ENCODE measurements around the gene AVPI1.
"Not testable (repeated sequence)": the region's sequence is repeated elsewhere in the genome, so short reads cannot be mapped to it uniquely, and the experiment has no call there.

AVPI1 gene

DNA sequence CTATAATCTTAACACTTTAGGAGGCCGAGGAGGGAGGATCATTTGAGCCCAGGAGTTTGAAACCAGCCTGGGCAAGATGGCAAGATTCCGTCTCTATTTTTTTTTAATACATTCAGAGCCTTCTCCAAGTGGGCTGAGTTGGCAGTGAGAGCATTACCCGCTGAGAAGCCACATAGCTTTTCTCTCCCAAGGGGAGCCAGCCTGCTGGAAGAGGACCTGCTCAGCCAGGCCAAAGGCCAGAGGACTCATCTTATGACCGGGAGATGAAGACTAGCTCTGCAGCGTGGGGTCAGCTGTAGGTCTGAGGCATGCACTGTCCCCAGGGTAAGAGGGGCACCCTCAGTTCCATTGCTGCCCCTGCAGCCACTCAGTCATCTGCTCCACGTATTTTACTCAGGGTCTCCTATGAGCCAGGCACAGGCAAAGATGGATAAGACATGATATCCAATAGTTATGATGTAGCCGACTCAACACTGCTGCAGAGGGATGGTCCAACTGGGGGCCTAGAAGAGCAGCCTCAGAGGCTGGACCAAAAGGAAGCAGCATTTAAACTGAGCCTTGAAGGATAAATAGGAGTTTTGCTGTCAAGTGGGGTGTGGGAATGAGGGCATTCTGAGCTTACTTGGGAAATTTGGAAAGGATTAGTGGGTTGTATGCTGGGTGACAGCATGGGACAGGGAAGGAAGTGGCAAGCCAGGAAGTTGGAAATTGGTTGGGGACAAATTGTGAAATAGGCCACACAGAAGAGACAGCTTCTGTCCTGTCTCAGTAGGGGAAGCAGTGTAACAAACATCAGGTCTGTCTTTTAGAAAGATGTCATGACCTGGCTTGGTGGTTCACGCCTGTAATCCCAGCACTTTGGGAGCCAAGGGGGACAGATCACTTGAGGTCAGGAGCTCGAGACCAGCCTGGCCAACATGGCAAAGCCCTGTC, 24.9 kb upstream of the AVPI1 start:
- DNase-seq, result no peak

DNA sequence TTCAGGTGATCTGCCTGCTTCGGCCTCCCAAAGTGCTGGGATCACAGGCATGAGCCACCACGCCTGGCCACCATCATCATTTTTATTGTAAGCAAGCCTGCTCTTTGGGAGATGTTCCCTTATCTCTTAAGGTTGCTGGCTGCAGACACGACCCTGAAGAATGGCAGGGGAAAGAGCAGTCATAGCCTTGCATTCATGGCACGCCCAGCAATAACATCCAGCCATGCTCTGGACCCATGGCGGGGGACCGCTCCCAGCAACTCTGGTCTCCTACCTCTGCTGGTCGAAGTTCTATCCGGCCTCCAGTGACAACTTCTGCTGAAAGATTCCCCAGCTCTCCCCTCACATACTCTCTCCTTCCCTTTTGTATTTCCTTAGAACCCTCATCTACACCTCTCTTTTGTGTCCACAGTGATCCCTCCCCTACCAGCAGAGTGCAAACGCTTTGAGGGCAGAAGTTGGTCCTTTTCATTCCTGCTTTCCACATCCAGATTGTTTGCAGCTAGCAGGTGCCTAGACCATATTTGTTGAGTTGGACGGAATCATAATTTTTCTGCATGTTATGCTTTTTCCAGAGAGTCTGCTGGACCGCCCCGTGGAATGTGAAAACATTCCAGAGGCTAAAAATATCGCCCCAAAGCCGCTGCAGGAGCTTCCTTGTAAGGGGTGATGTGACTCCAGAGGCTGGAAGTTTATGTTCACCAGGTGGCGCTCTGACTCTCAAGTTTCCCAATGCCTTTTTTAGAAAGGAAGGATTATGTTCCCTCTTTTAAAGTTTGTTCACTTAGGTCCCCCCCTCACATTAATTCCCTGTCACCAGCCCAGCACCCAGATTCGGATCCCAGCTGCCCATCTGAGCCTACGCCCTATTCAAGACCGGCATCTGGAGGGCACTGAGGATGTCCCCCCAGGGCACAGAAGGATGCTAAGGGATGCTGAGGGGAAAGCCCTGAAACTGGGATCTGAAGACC, 22.2 kb upstream of the AVPI1 start:
- DNase-seq, result peak; percentile 33

DNA sequence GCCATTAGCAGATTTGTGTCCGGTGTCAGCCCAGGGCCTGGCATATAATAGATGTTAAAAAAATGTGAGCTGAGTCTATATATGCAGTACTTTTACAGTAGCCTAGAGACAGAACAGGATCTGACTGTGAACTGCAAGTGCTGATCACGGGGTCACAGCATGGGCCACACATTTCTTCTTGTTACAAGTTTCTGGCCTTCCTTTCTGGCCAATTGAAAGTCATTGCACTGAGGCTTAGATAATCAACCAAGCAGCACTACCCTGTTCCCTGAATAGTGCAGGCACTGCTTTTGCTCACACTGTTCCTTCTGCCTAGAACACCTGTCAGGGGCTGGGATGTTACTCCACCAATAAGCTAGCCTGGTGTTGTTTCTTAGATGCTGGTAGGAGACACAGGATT, 21.1 kb upstream of the AVPI1 start:
- DNase-seq, result no peak

DNA sequence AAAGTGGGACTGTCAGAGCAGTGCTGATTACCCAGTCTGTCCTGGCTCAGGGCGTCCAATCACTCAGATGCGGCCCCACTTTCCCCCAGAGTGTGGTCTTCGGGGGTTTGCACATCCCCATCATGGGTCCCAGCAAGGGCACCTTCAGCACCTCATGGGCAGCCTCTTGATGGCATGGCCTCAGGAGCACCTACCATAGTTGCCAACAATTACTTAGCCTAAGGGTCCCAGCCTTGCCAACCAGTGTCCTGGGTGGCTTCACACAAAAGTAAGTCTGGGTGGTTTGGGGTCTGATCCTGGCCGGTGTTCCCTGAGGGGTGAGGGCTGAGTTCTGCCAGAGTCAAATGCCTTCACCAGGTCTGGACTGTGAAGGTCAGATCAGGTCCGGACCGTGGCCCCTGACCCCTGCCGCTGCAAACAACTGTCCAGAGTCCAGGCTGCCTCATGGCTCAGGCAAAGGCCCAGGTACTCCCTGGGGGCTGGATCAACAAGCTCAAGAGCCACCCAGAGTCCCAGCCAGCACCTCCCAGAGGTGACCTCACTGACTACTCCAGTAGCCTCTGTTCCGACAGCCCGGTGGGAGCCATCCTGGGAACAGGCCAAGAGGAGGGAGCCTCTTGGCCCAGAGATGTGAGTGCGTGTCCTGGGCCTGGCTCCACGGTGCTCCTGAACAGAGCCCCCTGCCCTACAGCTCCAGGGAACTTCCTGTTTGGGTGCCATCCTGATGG, 20.3 kb upstream of the AVPI1 start:
- DNase-seq, result no peak

DNA sequence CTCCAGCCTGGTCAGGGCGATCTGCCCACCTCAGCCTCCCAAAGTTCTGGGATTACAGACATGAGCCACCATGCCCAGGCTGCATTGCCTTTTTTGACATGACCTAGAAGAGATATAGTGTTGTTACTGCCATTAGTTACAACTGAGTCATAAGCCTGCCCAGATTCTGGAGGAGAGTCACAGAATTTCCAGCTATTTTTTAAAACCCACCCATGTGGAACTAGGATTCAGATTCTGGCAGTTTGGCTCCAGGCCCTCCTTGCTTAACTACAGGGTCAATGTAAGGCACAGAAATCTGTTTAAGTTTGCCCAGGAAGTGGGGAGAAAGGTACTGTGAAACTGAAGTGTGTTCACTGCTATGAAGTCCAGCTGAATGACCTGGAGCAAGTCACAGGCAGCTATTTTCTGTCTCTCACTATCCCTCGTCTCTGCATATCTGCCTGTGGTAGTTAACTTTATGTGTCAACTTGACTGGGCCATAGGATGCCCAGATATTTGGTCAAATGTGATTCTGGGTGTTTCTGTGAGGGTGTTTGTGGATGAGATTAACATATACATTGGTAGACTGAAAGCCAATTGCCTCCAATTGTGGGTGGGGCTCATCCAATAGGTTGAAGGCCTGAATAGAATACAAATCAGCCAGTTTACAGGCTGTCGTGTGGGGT, 18.1 kb upstream of the AVPI1 start:
- no peak for DNase-seq

DNA sequence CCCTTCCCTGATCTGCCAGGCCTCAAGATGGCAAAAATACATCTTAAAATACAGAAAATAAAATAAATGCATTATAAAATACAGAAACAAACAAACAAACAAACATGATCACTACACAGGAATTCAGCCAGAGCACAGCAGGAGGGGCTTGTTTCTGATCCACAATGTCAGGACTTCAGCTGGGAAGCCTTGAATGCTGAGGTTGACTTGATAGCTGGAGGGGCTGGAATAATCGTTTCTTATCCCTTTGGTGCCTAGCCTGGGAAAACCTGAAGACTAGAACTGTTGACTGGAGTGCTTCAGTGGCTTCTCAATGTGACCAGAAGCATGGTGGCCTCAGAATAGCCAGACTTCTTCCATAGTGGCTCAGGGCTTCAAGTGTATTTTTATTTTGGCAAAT, 17.3 kb upstream of the AVPI1 start:
- DNase-seq, result no peak

DNA sequence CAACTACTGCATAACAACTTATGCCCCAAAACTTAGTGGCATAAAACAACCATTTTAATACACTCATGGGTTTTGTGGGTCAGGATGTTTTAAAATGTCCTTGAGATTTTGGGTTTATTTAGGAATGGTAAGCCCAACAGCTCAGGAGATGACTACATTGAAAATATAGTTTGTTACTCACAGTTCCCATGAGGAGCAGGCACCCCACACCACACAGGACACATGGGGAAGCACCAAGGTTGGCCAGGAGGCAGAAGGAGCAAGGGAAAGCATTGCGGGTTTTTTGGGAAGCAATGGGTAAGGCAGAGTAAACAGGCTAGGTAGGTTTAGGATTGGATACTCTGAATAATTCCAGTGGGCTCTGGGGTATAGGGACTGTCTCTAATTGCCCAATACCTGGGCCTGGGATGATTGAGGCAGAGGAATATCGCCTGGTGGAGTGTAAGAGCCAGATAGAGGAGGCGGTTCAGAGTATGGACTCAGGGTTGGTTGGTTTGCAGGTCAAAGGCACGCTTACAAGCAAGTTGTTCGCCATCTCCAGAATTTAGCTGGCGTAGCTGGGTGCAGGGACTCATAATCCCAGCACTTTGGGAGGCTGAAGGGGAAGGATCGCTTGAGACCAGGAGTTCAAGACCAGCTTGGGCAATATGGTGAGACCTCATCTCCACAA, 16.5 kb upstream of the AVPI1 start:
- DNase-seq, result no peak

DNA sequence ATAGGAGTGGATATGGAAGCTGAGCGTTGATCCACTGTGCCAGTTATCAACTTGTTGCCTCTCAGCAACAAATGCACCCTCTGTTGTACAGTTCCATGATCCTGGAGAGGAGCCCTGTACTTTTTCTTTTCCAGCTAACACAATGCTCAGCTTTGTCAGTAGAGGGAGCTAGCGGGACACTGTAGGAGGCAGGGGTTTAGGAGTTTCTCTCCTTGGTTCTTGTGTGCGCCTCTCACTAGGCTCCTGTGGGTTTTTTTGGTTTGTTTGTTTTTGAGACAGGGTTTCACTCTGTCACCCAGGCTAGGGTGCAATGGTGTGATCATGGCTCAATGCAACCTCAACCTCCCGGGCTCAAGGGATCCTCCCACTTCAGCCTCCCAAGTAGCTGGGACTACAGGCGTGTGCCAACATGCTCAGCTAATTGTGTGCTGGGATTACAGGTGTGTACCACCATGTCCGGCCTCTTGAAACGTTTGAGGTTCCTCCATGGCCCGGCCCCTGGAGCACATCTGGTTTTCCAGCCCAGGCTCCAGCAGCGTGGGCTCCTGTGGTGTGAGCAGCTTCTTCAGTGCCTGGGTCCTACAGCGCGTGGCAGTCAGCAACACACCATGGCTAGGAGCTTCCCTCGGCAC, 14.5 kb upstream of the AVPI1 start:
- DNase-seq, result peak; percentile 80

DNA sequence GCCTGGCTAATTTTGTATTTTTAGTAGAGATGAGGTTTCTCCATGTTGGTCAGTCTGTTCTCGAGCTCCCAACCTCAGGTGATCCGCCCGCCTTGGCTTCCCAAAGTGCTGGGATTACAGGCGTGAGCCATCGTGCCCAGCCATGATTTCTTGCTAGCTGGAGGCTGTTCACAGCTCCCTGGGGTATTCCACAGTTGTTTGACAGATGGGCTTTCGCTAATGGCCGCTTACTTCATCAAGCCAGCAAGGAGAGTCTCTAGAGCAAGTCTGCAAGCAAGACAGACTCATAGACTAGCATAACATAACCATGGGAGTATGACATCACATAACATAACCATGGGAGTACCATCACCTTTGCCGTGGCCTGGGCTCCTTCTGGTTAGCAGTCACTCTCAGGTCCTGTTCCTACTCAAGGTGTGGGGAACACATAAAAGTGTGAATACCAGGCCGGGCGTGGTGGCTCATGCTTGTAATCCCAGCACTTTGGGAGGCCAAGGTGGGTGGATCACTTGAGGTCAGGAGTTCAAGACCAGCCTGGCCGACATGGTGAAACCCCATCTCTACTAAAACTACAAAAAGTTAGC, 11.1 kb upstream of the AVPI1 start:
- not testable (repeated sequence) for DNase-seq

DNA sequence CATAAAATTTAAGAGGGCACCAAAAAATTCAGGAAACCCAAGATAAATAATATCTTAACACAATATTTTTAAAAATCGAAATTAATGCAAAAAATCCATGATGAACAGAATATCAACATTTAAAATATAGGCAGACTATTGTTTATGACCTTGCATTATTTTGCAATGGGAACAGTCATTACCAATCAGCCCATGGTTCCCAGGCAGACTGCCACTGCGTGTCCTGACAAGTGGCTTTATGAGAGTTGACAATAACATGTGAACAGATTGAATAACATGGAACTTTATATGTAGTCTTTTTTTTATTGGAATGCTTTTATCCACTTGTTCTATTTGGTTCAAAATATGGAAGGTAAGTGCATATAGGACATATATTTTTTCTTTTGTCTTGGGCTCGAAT, 3.1 kb upstream of the AVPI1 start:
- no peak for DNase-seq

DNA sequence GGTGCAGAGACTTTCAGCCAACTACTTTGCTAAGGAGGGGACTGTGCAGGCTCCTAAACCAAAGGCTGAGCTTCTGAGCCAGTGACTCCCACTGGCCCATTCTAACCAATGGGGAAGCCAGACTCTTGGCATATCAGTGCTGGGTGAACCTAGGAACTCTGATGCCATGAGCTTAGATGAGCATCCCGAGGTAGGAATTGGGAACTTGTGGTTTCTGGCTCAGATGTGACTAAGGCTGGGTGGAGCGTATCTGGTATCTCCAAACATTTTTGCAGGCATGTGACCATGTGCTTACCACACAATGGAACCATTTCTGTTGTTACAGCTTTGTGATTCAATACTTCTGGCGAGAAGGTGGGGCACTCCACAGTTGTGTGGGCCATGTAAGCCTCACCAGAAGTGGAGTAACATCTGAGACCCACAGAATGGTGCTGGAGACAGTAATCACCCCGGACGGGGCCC, 2.5 kb upstream of the AVPI1 start:
- no peak for DNase-seq

DNA sequence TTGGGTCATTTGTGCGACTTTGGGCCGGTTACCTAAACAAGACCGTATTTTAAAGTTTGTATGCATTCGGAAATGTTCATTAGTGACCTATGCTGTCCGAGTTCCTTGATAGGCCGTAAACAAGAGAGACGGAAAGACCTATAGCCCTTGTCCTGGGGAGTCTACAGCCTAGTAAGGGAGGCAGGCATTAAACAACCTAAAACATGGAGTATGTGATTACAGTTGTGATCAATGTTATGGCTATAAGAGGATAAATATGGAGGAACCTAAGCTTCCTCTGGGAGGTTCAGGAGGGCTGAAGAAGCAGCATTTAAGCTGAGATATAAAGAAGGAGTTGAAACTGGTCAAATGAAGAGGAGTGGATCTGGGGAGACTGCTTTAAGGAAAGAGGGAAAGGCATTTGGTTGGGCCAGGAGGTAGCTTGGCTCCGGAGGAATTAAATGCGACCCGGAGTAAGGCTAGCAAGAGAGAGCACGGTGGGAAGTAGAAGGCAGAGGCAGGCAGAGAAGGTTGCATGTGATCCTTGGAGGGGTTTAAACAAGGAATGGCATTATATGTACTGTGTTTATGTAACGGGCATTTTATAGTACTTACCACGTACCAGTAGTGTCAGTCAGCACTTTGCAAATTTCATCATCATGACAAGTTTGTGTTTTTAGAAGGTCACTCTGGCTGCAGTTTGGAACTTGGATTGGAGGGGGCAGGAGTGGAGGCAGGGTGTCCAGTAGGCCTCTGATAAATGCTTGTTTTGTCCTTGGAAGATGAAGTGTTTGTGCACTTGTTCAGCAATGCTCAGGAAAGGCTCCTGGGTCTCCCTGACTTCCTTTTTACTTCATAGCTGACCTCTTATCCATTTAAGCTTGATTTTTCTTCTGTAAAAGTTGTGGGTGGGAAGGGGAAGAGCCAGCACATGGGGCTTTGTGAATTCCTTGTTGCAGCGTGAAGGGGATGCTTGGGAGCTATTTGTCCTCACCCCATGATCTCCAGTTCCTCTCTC, 1.0 kb upstream of the AVPI1 start:
- no peak for DNase-seq

DNA sequence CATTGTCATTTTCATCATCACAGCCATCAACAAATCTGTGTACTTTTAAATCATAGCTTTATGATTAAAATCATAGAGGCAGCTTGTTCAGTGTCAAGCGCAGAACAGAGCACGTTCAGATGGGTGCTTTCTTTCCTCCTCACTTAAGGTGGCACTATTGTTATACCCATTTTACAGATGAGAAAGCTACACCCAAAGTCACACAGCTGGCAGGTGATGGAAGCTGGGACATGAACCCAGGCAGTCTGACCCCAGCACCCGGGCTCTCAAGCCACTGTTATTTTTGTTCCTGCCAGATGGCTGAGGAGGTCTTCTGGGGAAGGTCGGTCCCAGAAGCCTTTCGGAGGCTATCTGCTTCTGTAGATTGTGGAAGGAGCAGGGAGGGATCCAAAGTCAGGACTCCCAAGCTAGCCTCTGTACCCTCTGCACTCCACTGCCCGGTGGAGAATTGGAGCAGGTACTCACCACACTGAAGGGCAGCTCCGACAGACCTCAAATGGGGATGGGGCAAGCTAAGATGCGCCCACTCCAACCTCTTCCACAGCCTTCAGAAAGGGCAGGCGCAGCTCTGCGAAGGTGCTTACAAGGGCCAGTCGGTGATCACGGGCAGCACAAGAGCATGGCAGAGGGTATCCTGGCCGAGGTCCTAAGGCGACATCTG, 610 bp downstream of the AVPI1 start:
- peak; percentile 29 for DNase-seq

DNA sequence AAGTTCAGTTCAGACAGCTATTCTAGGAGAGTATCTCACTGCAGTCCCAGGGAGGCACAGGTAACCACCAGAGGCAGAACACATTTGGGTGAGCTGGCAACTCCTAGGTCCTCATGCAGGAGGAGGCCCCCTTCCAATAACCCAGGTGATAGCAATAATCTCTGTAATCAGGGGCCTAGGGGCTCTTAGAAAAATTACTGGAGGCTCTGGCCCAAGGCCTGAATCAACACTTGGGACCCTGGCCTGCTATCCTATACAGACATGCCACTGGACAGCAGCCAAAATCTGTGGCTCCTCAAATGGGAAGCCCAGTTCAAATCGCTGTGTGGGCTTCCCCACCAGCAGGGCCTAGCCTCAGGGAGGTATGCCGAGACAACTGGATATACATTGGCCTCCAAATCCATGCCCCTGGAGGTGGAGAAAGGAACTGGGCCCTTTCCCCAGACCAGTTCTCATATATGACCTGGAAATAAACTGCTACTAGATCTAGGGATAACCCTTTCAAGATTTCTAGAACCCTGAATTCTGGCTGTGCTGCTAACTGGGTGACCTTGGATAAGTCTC, 1.6 kb downstream of the AVPI1 start:
- no peak for DNase-seq

DNA sequence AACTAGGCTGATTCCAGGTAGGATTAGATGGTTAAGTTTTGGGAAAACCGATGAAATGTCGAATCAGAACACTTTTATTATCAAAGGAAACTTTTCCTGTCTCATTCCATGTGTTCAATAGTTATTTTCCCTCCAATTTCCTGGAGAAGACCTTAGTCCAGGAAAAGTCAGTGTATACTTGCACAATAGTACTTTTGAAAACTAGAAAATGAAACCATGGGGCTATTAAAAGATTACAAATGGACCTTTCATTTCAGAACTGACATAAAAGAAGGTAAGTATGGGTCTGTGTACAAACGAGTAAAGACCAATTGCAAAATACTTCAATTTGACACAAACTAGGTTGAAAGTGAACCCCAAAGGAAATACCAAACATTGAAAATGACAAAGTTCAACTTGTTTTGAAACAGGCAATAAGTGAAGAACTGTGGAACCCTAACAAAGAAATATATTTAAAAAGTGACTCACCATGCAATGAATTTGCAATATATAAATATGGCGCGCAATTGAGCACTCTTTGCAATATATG, 2.1 kb downstream of the AVPI1 start:
- no peak for DNase-seq

DNA sequence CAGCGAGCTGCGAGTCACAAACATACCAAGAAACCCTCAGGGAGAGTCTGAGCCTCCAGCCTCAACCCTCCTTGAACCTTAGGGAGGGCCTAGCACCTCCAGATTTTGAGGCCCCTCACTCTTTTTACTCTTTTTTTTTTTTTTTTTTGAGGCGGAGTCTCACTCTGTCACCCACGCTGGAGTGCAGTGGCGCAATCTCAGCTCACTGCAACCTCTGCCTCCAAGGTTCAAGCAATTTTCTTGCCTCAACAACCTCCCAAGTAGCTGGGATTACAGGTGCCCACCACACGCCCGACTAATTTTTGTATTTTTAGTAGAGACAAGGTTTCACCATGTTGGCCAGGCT, 2.7 kb downstream of the AVPI1 start:
- not testable (repeated sequence) for DNase-seq

DNA sequence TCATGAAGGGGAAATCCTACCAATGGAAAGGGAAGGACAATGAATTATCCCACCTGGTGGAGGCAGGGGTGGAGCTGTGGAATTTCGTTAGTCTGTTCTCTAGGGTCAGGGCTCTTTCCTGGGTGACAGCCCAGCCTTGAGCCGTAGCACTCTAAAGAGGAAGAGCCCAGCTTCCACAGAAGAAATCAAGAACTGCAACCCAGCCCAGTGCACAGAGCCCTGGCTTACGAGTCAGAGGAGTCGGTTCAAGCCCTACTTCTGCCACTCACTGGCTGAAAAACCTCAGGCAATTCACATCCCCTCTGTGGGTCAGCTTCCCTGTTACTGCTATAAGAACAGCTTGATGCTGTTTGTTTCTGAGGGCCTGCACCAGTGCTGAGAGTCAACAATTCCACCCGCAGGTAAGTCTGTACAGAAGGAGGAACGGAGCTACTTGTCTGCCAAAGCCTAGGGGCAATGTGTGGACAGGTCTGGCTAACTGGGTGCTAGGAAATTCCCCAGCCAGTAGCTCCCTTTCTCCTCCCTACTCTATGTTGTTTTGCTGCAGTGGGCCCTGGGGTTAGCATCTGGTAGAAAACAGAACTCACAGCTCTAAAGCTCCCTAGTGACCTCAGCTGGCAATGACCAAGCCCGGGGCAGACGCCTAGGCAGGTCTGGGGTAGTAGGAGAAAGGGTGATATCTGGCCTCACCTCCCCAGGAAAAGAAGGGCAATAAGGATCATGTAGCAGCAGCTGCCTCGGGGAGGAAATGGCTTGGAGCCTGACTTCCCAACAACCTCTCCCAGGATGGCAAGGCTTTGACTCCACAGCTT, 3.3 kb downstream of the AVPI1 start:
- DNase-seq, result no peak

DNA sequence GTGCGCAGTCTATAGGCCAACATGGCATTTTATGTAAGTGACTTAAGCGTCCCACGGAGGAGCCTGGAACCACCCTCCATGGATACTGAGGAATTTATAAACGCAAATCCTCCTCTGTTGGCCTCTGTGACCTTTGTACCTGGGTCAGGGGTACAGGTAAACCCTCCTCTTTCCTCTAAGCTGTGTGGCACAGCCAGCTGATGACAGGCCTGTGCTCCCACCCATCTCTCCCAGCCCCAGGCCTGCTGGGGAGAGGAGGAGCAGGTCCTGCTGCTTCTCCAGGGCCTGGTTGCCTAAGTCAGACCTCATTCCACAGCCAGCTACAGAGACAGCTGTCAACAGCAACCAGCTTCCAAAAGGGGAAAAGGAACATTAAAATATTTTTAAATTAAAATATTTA, 5.0 kb downstream of the AVPI1 start:
- no peak for DNase-seq

All from activated CD4-positive, alpha-beta T cell treated with anti-CD3 and anti-CD28 coated beads, Interleukin-2, Interleukin-6, amounts not matched to agents 100 ng/mL and 50 ng/mL, durations not matched to agents 16 hours and 8 hours (primary cell).